GM12892 (cell line): ENCODE results near the gene ANKRD33. TPM values are rescaled to one million over a fixed set of nuclear protein-coding genes. Genes with fewer than 3 reads are reported as not detected.

Source experiments
- DNase-seq: peaks from one replicate; pipeline ENCODE4 v3.0.0; 2011; ENCODE audit not compliant: insufficient read length
- FAIRE-seq: peaks from 2 replicates; lab custom pipeline; 2011; peaks lifted over from hg19 to GRCh38; lab: Jason Lieb, UNC
- POLR2A ChIP-seq: IDR thresholded peaks from 2 replicates; pipeline ENCODE4 v1.6.1; 2011; ENCODE audit warnings: low read depth, low read length, control low read depth
- POLR2AphosphoS5 ChIP-seq: IDR thresholded peaks from 2 replicates; pipeline ENCODE4 v1.6.1; 2011; ENCODE audit warnings: low read depth, low read length, control low read depth
- TAF1 ChIP-seq: IDR thresholded peaks from 2 replicates; pipeline ENCODE4 v1.6.1; 2011; ENCODE audit warnings: low read depth, mild to moderate bottlenecking, control low read depth, low read length, borderline replicate concordance
- polyA plus RNA-seq: library from polyadenylated mRNA; unstranded; fragments of >200 nt; gene quantifications from one replicate; pipeline ENCODE4 v1.2.1, GENCODE V29; 2012; ENCODE audit warnings: missing spikeins, inconsistent platforms; ENCODE audit not compliant: missing spikeins

ANKRD33 gene, protein sequence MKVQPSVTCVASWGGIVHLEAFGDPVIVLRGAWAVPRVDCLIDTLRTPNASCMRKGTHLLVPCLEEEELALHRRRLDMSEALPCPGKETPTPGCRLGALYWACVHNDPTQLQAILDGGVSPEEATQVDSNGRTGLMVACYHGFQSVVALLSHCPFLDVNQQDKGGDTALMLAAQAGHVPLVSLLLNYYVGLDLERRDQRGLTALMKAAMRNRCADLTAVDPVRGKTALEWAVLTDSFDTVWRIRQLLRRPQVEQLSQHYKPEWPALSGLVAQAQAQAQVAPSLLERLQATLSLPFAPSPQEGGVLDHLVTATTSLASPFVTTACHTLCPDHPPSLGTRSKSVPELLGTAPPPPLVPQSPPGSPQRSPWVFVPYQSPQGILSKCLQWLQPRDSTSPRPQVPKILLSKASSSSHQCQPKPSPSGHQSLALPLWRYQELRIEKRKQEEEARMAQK
- not detected for polyA plus RNA-seq

DNA sequence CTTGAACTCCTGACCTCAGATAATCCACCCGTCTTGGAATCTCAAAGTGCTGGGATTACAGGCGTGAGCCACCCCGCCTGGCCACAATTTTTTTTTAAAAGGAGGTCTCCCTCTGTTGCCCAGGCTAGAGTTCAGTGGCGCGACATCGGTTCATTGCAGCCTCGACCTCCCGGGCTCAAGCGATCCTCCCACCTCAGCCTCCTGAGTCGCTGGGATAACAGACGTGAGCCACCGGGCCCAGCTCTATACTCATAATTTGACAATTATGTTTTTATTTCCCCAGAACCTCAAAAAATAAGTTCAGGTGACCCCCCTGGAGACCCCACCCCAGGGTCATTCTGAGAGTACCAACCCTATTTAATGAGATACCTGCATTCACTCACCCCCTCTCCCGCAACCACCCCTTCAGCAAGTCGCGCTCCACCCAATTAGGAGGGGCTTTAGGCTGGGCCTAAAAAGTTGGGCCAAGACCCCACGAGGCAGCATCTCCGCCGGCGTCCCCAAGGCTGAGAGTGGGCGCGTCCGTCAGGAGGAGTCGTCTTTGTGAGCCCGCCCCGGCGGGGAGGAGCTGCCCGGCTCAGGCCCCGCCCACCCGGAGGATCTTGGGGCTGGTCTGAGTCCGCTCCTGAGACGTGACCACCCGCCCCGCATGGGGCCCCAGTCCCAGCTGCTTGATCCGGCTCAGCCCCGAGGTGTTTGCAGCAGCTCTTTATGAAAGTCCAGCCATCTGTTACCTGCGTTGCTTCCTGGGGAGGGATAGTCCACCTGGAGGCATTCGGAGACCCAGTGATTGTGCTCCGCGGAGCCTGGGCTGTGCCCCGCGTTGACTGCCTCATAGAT, at the start of gene ANKRD33:
Gene ANKRD33 (plus strand): TSS at position 628 of the 840 bp plus-strand sequence. CDS start 84 bp downstream, at position 712.
- DNase-seq (no peak), FAIRE-seq (no peak)
- TF ChIP-seq POLR2AphosphoS5 = no peak
- TF ChIP-seq TAF1 = no peak
- no peak for TF ChIP-seq POLR2A

DNA sequence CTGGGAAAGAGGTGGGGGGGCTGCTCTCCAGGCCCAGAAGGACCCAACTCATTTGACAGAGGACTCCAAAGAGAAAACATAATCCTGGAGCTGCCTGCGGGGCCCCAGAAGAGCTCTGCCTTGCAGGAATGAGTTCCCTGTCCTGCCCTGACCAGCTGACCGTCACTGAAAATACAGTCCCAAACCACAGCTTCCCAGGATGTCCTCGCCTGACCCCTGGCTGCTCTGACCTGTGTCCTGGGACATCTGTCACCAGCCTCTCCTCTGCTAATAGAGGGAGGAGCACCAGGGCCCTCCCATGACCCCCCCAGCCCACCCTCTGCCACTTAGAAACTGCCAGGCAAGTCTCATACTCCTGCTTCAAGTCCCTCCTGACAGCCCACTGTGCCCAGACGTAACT, 49.1 kb upstream of the ANKRD33 start:
- TF ChIP-seq TAF1 (no peak), POLR2AphosphoS5 (no peak), POLR2A (no peak)
- no peak for FAIRE-seq
- DNase-seq = no peak

- no peak for TF ChIP-seq POLR2A
- TF ChIP-seq POLR2AphosphoS5 = no peak
- TF ChIP-seq TAF1 = no peak
- no peak for FAIRE-seq
- no peak for DNase-seq
These were observed 48.5 kb upstream of the ANKRD33 start for GRCh38 chr12:51839310-51839947.

DNA sequence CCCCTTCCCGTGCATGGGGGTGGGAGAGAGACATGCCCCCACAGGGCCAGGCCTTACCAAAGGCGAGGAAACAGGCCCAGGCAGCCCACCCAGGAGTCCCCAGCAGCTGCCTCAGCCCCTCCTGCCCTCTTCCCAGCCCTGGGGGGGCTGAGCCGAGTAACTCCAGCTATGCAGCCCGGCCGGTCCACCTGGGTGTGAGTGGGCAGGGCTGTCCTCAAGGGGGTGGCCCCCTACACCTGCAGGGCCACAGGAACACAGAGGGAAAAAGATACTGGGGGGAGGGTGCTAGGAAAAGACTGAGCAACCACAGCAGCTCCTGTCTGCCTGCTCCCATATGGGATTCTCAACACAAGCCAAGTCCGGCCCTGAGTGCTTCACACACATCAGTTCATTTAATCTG, 46.9 kb upstream of the ANKRD33 start:
- no peak for FAIRE-seq
- TF ChIP-seq TAF1 (no peak), POLR2AphosphoS5 (no peak), POLR2A (no peak)
- no peak for DNase-seq

- TF ChIP-seq TAF1 (no peak), POLR2A (no peak), POLR2AphosphoS5 (no peak)
- DNase-seq (no peak), FAIRE-seq (no peak)
These were observed 46.2 kb upstream of the ANKRD33 start for GRCh38 chr12:51841727-51842126.

DNA sequence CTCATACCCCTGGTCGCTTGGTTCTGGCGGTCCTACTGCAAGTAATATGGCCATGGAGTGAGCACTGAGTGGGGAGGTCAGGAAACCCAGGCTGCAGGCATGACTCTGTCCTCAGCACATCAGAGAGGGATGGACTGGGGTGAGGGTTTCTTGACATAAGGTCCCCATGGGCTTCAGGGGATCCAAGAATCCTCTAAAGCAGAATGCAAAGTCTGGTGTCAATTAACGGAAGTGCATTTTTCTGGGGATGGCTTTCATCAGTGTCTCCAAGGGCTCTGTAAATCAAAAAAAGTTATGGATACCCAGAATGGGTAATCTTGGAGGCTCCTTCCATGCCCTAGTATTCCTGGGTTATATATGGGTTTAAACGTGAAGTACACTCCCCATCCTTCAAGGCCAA, 43.0 kb upstream of the ANKRD33 start:
- no peak for FAIRE-seq
- no peak for TF ChIP-seq TAF1
- no peak for TF ChIP-seq POLR2AphosphoS5
- TF ChIP-seq POLR2A = no peak
- DNase-seq = no peak

DNA sequence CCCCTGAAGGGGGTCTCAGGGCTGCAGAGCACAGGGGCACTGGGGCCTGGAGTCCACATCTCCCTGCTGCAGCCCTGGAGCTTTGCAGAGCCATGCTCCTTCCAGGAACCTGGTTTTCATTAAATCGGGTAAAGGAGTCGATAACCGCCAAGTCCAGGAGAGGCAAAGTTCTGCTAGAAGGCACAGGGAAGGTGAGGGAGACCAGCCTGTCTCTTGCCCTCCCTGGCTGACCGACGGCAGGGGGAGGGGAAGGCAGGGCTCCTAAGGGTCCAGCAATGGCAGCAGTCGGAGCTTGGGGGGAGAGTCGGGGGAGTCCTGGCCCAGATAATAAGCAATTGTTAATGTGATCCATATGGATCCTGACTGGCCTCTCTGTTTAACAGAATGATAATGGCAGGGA, 42.4 kb upstream of the ANKRD33 start:
- no peak for DNase-seq
- TF ChIP-seq POLR2AphosphoS5 (no peak), POLR2A (no peak), TAF1 (no peak)
- FAIRE-seq = no peak

DNA sequence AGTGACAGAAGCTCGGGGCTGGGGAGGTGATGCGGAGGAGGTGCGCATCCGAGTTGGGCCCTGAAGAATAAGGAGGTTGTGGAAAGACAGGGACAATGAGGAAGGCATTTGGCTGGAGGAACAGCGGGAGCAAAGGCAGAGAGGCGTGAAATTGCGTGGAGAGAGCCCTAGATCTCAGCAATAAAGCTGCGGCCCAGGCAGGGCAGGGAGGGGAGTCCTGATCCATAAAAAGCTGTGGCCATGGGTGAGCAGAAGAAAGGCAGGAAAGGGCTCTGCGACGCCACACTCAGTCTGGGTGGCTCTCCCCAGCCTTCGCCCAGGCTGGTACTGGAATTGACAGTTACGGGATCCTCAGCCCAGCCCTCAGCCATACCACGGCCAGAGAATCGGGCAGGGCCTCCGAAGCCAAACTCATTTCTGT, 41.6 kb upstream of the ANKRD33 start:
- FAIRE-seq (no peak), DNase-seq (no peak)
- no peak for TF ChIP-seq TAF1
- no peak for TF ChIP-seq POLR2AphosphoS5
- TF ChIP-seq POLR2A = no peak

- FAIRE-seq (no peak), DNase-seq (no peak)
- TF ChIP-seq POLR2AphosphoS5 (no peak), TAF1 (no peak), POLR2A (no peak)
These were observed 40.8 kb upstream of the ANKRD33 start for GRCh38 chr12:51846911-51847642.

DNA sequence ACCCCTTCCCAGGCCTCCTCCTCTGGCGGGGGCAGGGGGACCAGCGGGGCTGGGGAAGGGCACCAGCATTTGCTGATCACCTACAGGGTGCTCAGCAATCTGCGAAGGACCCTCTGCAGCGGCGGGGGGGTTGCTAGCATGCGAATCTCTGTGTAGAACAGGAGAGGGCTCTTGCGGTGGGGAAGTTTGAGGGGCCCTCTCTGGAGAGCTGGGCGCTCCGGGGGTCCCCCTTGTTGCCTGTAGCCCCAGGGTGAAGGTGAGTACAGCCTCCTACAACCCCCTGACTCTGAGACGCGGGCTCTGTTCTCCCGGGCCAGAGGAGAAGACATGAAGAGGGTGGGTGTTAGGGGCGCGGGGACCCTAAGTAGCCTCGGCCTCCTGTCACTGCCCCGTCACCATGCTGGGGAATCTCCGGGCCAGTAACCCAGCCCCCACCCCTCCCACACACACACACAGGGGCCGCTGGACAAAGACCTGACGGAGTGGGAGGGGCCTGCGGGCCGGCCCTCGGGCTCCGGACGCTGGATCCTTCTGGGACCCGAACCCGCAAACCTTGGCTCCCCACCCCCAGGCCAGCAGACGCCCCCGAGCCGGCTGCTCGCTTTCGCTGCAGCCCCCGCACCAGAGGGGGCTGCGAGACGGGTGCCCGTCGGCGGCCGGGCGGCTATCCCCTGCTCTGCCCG, 40.1 kb upstream of the ANKRD33 start:
- FAIRE-seq (no peak), DNase-seq (no peak)
- TF ChIP-seq POLR2A (no peak), POLR2AphosphoS5 (no peak), TAF1 (no peak)
